Trophoblast cell (in vitro differentiated cells and primary cell): ENCODE measurements around the gene KPNA6.
"Not testable (repeated sequence)": the region's sequence is repeated elsewhere in the genome, so short reads cannot be mapped to it uniquely, and the experiment has no call there.

ENCODE experiments used
- DNase-seq, 2 donors: peaks; one replicate each; pipeline ENCODE4 v3.0.0-alpha.2; 2016
- H2AFZ ChIP-seq: 2 replicates; pipeline ENCODE4 v1.6.1; 2013; ENCODE audit warnings: low read length, moderate library complexity, mild to moderate bottlenecking; ENCODE audit not compliant: insufficient read depth, poor library complexity
- H2AK5ac ChIP-seq: 2 replicates; pipeline ENCODE4 v1.6.1; 2013; ENCODE audit warnings: mild to moderate bottlenecking, low read length
- H2BK120ac ChIP-seq: 2 replicates; pipeline ENCODE4 v1.6.1; 2013; ENCODE audit warnings: low read length, mild to moderate bottlenecking, moderate library complexity; ENCODE audit not compliant: insufficient read depth, poor library complexity
- H2BK12ac ChIP-seq: 2 replicates; pipeline ENCODE4 v1.6.1; 2013; ENCODE audit warnings: mild to moderate bottlenecking, low read length, moderate library complexity
- H2BK5ac ChIP-seq: 2 replicates; pipeline ENCODE4 v1.6.1; 2013; ENCODE audit warnings: low read length, low read depth, moderate library complexity, mild to moderate bottlenecking; ENCODE audit not compliant: poor library complexity
- H3K14ac ChIP-seq: 2 replicates; pipeline ENCODE4 v1.6.1; 2013; ENCODE audit warnings: mild to moderate bottlenecking, low read length
- H3K18ac ChIP-seq: 2 replicates; pipeline ENCODE4 v1.6.1; 2013; ENCODE audit warnings: mild to moderate bottlenecking, low read length
- H3K23ac ChIP-seq: 2 replicates; pipeline ENCODE4 v1.6.1; 2013; ENCODE audit warnings: low read length
- H3K27ac ChIP-seq: 2 replicates; pipeline ENCODE4 v1.5.1; 2013; ENCODE audit warnings: low read depth, mild to moderate bottlenecking, inconsistent platforms, low read length, moderate library complexity
- H3K27me3 ChIP-seq: 2 replicates; pipeline ENCODE4 v1.6.1; 2013; ENCODE audit warnings: inconsistent platforms, mild to moderate bottlenecking, low read length, moderate library complexity; ENCODE audit not compliant: insufficient read depth
- H3K36me3 ChIP-seq, 2 experiments: 1 replicate in 1 of 2; 2 replicates in 1 of 2; pipeline ENCODE4 v1.6.1; 2013; ENCODE audit warnings: low read length in 2 of 2, mild to moderate bottlenecking in 2 of 2, moderate library complexity in 1 of 2; ENCODE audit not compliant: insufficient read depth in 2 of 2, control insufficient read depth in 1 of 2
- H3K4ac ChIP-seq: 2 replicates; pipeline ENCODE4 v1.6.1; 2013; ENCODE audit warnings: low read depth, mild to moderate bottlenecking, low read length, moderate library complexity
- H3K4me1 ChIP-seq, 2 experiments: 1 replicate in 1 of 2; 2 replicates in 1 of 2; pipeline ENCODE4 v1.6.1; 2013; ENCODE audit warnings: low read length in 2 of 2, mild to moderate bottlenecking in 2 of 2, moderate library complexity in 1 of 2; ENCODE audit not compliant: insufficient read depth in 2 of 2, control insufficient read depth in 1 of 2
- H3K4me2 ChIP-seq: 2 replicates; pipeline ENCODE4 v1.6.1; 2013; ENCODE audit warnings: inconsistent platforms, mild to moderate bottlenecking, low read length, moderate library complexity
- H3K4me3 ChIP-seq: 2 replicates; pipeline ENCODE4 v1.5.1; 2013; ENCODE audit warnings: mild to moderate bottlenecking, low read depth, low read length, inconsistent platforms
- H3K79me1 ChIP-seq: one replicate; pipeline ENCODE4 v1.6.1; 2013; ENCODE audit warnings: low read length
- H3K79me2 ChIP-seq: 2 replicates; pipeline ENCODE4 v1.6.1; 2013; ENCODE audit warnings: low read length, mild to moderate bottlenecking; ENCODE audit not compliant: control insufficient read depth, insufficient read depth, poor library complexity
- H3K9ac ChIP-seq: 2 replicates; pipeline ENCODE4 v1.6.1; 2013; ENCODE audit warnings: mild to moderate bottlenecking, low read length
- H3K9me3 ChIP-seq: 2 replicates; pipeline ENCODE4 v1.6.1; 2013; ENCODE audit warnings: low read depth, mild to moderate bottlenecking, control low read depth, inconsistent platforms, low read length; ENCODE audit not compliant: insufficient read depth
- H4K12ac ChIP-seq: 2 replicates; pipeline ENCODE4 v1.6.1; 2013; ENCODE audit warnings: low read depth, mild to moderate bottlenecking, low read length, moderate library complexity
- H4K8ac ChIP-seq: 2 replicates; pipeline ENCODE4 v1.6.1; 2013; ENCODE audit warnings: low read depth, mild to moderate bottlenecking, low read length, moderate library complexity
- H4K91ac ChIP-seq: one replicate; pipeline ENCODE4 v1.6.1; 2013; ENCODE audit warnings: low read depth, mild to moderate bottlenecking, low read length, moderate library complexity
- WGBS: extraction: QIAGEN DNeasy Blood & Tissue Kit; methylation state at CpG from one replicate; pipeline ENCODE4 v1.1.7; 2013; ENCODE audit warnings: missing lambda C conversion rate; ENCODE audit not compliant: insufficient read length, insufficient coverage; ENCODE audit errors: extremely low coverage; 5-methylcytosine and 5-hydroxymethylcytosine counted together

KPNA6 gene

GRCh38 chr1:32082022-32082421, 25.8 kb upstream of the KPNA6 start:
- H3K27me3 ChIP-seq = no peaks in the 10 kb centered on the region
- no peak overlapping the region for H4K8ac ChIP-seq
- H3K27ac ChIP-seq = no peak overlapping the region
- no peaks in the 10 kb centered on the region for H3K9me3 ChIP-seq
- no peak overlapping the region for H3K4ac ChIP-seq
- no peak overlapping the region for H2AK5ac ChIP-seq
- WGBS = no CpG with 5 or more reads among the region's 1 CpG
- H3K18ac ChIP-seq = no peak overlapping the region
- H3K36me3 ChIP-seq = peaks cover 15 to 17% of the 10 kb centered on the region in 2 experiments
- no peak overlapping the region for H3K9ac ChIP-seq
- H3K79me1 ChIP-seq = no peaks in the 10 kb centered on the region
- no peaks in the 10 kb centered on the region for H3K79me2 ChIP-seq
- no peak overlapping the region for H2AFZ ChIP-seq
- no peak overlapping the region for H4K91ac ChIP-seq
- H3K4me1 ChIP-seq = peaks cover 2 to 3% of the 10 kb centered on the region in 2 experiments
- H3K14ac ChIP-seq = no peak overlapping the region
- H3K4me3 ChIP-seq = no peak overlapping the region
- H2BK120ac ChIP-seq = no peak overlapping the region
- H3K23ac ChIP-seq = no peak overlapping the region
- no peak overlapping the region for H2BK5ac ChIP-seq
- H4K12ac ChIP-seq = no peak overlapping the region
- no peak overlapping the region for H2BK12ac ChIP-seq
- DNase-seq = no peak
- H3K4me2 ChIP-seq = no peak overlapping the region

GRCh38 chr1:32086381-32086780, 21.5 kb upstream of the KPNA6 start:
- not testable (repeated sequence) for H3K27ac ChIP-seq, H3K9ac ChIP-seq, H3K36me3 ChIP-seq, DNase-seq, H3K4ac ChIP-seq, H3K79me2 ChIP-seq, H3K27me3 ChIP-seq, H3K79me1 ChIP-seq, H3K4me1 ChIP-seq, H2BK5ac ChIP-seq, H3K9me3 ChIP-seq, H4K91ac ChIP-seq, H2BK12ac ChIP-seq, H3K18ac ChIP-seq, H3K14ac ChIP-seq, H3K4me3 ChIP-seq, H4K8ac ChIP-seq, H2AK5ac ChIP-seq, H3K4me2 ChIP-seq, H3K23ac ChIP-seq, H4K12ac ChIP-seq, H2AFZ ChIP-seq, H2BK120ac ChIP-seq
- WGBS = no CpG with 5 or more reads among the region's 2 CpGs

GRCh38 chr1:32091176-32091575, 16.7 kb upstream of the KPNA6 start:
- peaks cover 2% of the 10 kb centered on the region for H3K9me3 ChIP-seq
- no peak overlapping the region for H2BK12ac ChIP-seq
- no peaks in the 10 kb centered on the region for H3K4me1 ChIP-seq
- H3K79me1 ChIP-seq = no peaks in the 10 kb centered on the region
- no peak overlapping the region for H2AFZ ChIP-seq
- DNase-seq = no peak
- no peak overlapping the region for H3K9ac ChIP-seq
- no peak overlapping the region for H3K4me3 ChIP-seq
- no peak overlapping the region for H4K12ac ChIP-seq
- no peak overlapping the region for H3K4me2 ChIP-seq
- no peak overlapping the region for H3K4ac ChIP-seq
- H3K36me3 ChIP-seq = peaks cover 26 to 37% of the 10 kb centered on the region in 2 experiments
- no peak overlapping the region for H2BK120ac ChIP-seq
- H4K8ac ChIP-seq = no peak overlapping the region
- no peak overlapping the region for H3K27ac ChIP-seq
- no peak overlapping the region for H4K91ac ChIP-seq
- H3K79me2 ChIP-seq = no peaks in the 10 kb centered on the region
- no peak overlapping the region for H3K18ac ChIP-seq
- H2BK5ac ChIP-seq = no peak overlapping the region
- H3K14ac ChIP-seq = no peak overlapping the region
- H3K27me3 ChIP-seq = no peaks in the 10 kb centered on the region
- no peak overlapping the region for H3K23ac ChIP-seq
- H2AK5ac ChIP-seq = no peak overlapping the region
- no CpG with 5 or more reads among the region's 8 CpGs for WGBS

GRCh38 chr1:32091591-32091990, 16.3 kb upstream of the KPNA6 start:
- Histone ChIP-seq H2AFZ (no peak overlapping the region), H3K18ac (no peak overlapping the region), H3K36me3 (peaks cover 26 to 40% of the 10 kb centered on the region in 2 experiments), H4K8ac (no peak overlapping the region), H3K27me3 (no peaks in the 10 kb centered on the region), H2BK12ac (no peak overlapping the region), H3K23ac (no peak overlapping the region), H3K4me1 (no peaks in the 10 kb centered on the region), H2BK5ac (no peak overlapping the region), H3K79me2 (no peaks in the 10 kb centered on the region), H3K79me1 (no peaks in the 10 kb centered on the region), H3K9me3 (peaks cover 2% of the 10 kb centered on the region), H4K12ac (no peak overlapping the region), H3K9ac (no peak overlapping the region), H3K4me2 (no peak overlapping the region), H3K14ac (no peak overlapping the region), H2BK120ac (no peak overlapping the region), H3K27ac (no peak overlapping the region), H3K4ac (no peak overlapping the region), H4K91ac (no peak overlapping the region), H3K4me3 (no peak overlapping the region), H2AK5ac (no peak overlapping the region)
- DNase-seq = no peak
- no CpG with 5 or more reads among the region's 15 CpGs for WGBS
